Motor neuron (in vitro differentiated cells): ENCODE results near the gene EIF2S3B. TPM values are rescaled to one million over a fixed set of nuclear protein-coding genes. Genes with fewer than 3 reads are reported as not detected.

Experiments
- ATAC-seq, 8 experiments: fragments of 200-7000 bp; cut with Tn5 transposase; replicated peaks in 6 of 8; 2 replicates each; pipeline ENCODE4 v1.8.0; 2021; ENCODE audit warnings: mild to moderate bottlenecking in 8 of 8, moderate library complexity in 8 of 8
- H3K27ac ChIP-seq, 2 donors: fragments of 250-450 bp; sonication (Bioruptor Pico); 2 replicates each; pipeline ENCODE4 v1.9.0; 2021; ENCODE audit warnings: antibody characterized with exemption in 2 of 2, mild to moderate bottlenecking in 2 of 2, moderate library complexity in 1 of 2
- H3K4me1 ChIP-seq, 2 donors: fragments of 250-450 bp; sonication (Bioruptor Pico); replicated peaks in 1 of 2; 2 replicates each; pipeline ENCODE4 v1.6.1; 2021; ENCODE audit warnings: antibody characterized with exemption in 2 of 2, mild to moderate bottlenecking in 2 of 2, moderate library complexity in 1 of 2
- H3K4me3 ChIP-seq, 5 donors: fragments of 250-450 bp; sonication (Bioruptor Pico); 2 replicates each; pipeline ENCODE4 v1.9.0; 2021; ENCODE audit warnings: antibody characterized with exemption in 5 of 5, mild to moderate bottlenecking in 5 of 5, moderate library complexity in 4 of 5
- WGBS, 10 experiments: fragments of 450-650 bp; shearing (Covaris generic); methylation state at CpG; one replicate each; pipeline ENCODE4 v1.0.0; 2022; 5-methylcytosine and 5-hydroxymethylcytosine counted together
- in situ Hi-C, 9 experiments: fragments of 400-800 bp; cut with MboI; loops; one replicate each; pipeline ENCODE4 v1.15.0; 2021; ENCODE audit warnings: low sequenced_read_pairs in 9 of 9, low pct_unique_long_range_greater_than_20kb in 2 of 9; ENCODE audit not compliant: unreplicated experiment in 9 of 9
- total RNA-seq, 8 experiments: library from RNA; unstranded; fragments of 300-600 nt; gene quantifications; 2 replicates each; pipeline versions ENCODE4 v1.2.3 to v1.2.4, GENCODE V29; 2022

EIF2S3B gene
- total RNA-seq, 8 experiments from 2014 or later, result 1.1 to 8.5 (median 1.7) TPM

- no peak overlapping the region for H3K27ac ChIP-seq
- 38 to 100% (median 80%) methylated on average over 3 to 4 of the region's 4 CpGs for WGBS, 10 experiments
- in situ Hi-C loops, result no loop called here
- H3K4me3 ChIP-seq, result no peak overlapping the region
- no peaks in the 10 kb centered on the region for H3K4me1 ChIP-seq
- ATAC-seq, result no peak
Observed at GRCh38 chr12:10512798-10513197, 7.1 kb downstream of the EIF2S3B start.

GRCh38 chr12:10521555-10521954 lies 15.9 kb downstream of the EIF2S3B start:
- H3K27ac ChIP-seq, result no peak overlapping the region
- no peak overlapping the region for H3K4me3 ChIP-seq
- no peak for ATAC-seq
- H3K4me1 ChIP-seq, result no peaks in the 10 kb centered on the region
- WGBS, 10 experiments, result 33 to 97% (median 77%) methylated on average over 1 to 2 of the region's 2 CpGs; no CpG with 5 or more reads in 1 of the 10 experiments
- in situ Hi-C loops, result no loop called here

GRCh38 chr12:10528174-10528953 lies 22.7 kb downstream of the EIF2S3B start:
- WGBS, 10 experiments, result 27 to 100% (median 68%) methylated on average over 1 to 2 of the region's 2 CpGs; no CpG with 5 or more reads in 2 of the 10 experiments
- no peak overlapping the region for H3K4me3 ChIP-seq
- H3K4me1 ChIP-seq, result no peaks in the 10 kb centered on the region
- H3K27ac ChIP-seq, result no peak overlapping the region
- in situ Hi-C loops, result no loop called here
- ATAC-seq, result no peak

GRCh38 chr12:10529603-10530002 lies 23.9 kb downstream of the EIF2S3B start:
- no peak for ATAC-seq
- WGBS, 10 experiments, result 54 to 100% (median 91%) methylated on average over 1 to 3 of the region's 3 CpGs
- H3K27ac ChIP-seq, result no peak overlapping the region
- in situ Hi-C loops, result no loop called here
- no peaks in the 10 kb centered on the region for H3K4me1 ChIP-seq
- H3K4me3 ChIP-seq, result no peak overlapping the region

GRCh38 chr12:10537721-10538120 lies 32.0 kb downstream of the EIF2S3B start:
- Histone ChIP-seq H3K4me1 (no peaks in the 10 kb centered on the region), H3K27ac (no peak overlapping the region), H3K4me3 (no peak overlapping the region)
- in situ Hi-C loops, result no loop called here
- 29 to 78% (median 75%) methylated on average over 1 to 3 of the region's 3 CpGs; no CpG with 5 or more reads in 6 of the 10 experiments for WGBS, 10 experiments
- no peak for ATAC-seq

GRCh38 chr12:10540776-10541205 lies 35.1 kb downstream of the EIF2S3B start:
- ATAC-seq, result peak in 2 of 8 experiments; percentile 92 to 96
- Histone ChIP-seq H3K4me1 (no peaks in the 10 kb centered on the region), H3K27ac (no peak overlapping the region), H3K4me3 (no peak overlapping the region)
- 0 to 100% (median 78%) methylated on average over 1 to 2 of the region's 2 CpGs; no CpG with 5 or more reads in 2 of the 10 experiments for WGBS, 10 experiments
- in situ Hi-C loops, result no loop called here

- H3K4me3 ChIP-seq, result no peak overlapping the region
- 64 to 100% (median 84%) methylated on average over 2 to 6 of the region's 7 CpGs; no CpG with 5 or more reads in 3 of the 10 experiments for WGBS, 10 experiments
- no peaks in the 10 kb centered on the region for H3K4me1 ChIP-seq
- ATAC-seq, result no peak
- in situ Hi-C loops, result no loop called here
- H3K27ac ChIP-seq, result no peak overlapping the region
Observed at GRCh38 chr12:10543499-10543898, 37.8 kb downstream of the EIF2S3B start.

GRCh38 chr12:10551375-10551774 lies 45.7 kb downstream of the EIF2S3B start:
- in situ Hi-C loops, result loop anchor here in 5 of 9 experiments (25.0 kb wide), 2 partner anchors 189 to 314 kb away; no protein-coding TSS in a partner anchor
- Histone ChIP-seq H3K4me3 (no peak overlapping the region), H3K27ac (no peak overlapping the region), H3K4me1 (no peaks in the 10 kb centered on the region)
- WGBS, 10 experiments, result 84 to 100% (median 96%) methylated on average over 2 to 11 of the region's 25 CpGs; no CpG with 5 or more reads in 5 of the 10 experiments
- ATAC-seq, result no peak

GRCh38 chr12:10553148-10553547 lies 47.5 kb downstream of the EIF2S3B start:
- in situ Hi-C loops, result loop anchor here in 5 of 9 experiments (25.0 kb wide), 2 partner anchors 191 to 316 kb away; no protein-coding TSS in a partner anchor
- Histone ChIP-seq H3K4me3 (no peak overlapping the region), H3K4me1 (no peaks in the 10 kb centered on the region), H3K27ac (no peak overlapping the region)
- ATAC-seq, result no peak
- WGBS, 10 experiments, result 50 to 100% (median 80%) methylated on average over 1 of the region's 1 CpG; no CpG with 5 or more reads in 4 of the 10 experiments

- peak in 1 of 8 experiments; percentile 91 for ATAC-seq
- in situ Hi-C loops, result loop anchor here in 5 of 9 experiments (25.0 kb wide), 2 partner anchors 192 to 317 kb away; no protein-coding TSS in a partner anchor
- WGBS, 10 experiments, result 20 to 100% (median 75%) methylated on average over 1 to 6 of the region's 6 CpGs; no CpG with 5 or more reads in 3 of the 10 experiments
- Histone ChIP-seq H3K4me1 (no peaks in the 10 kb centered on the region), H3K4me3 (no peak overlapping the region), H3K27ac (no peak overlapping the region)
Observed at GRCh38 chr12:10554228-10554755, 48.6 kb downstream of the EIF2S3B start.

GRCh38 chr12:10554756-10555481 lies 49.2 kb downstream of the EIF2S3B start:
- Histone ChIP-seq H3K4me1 (no peaks in the 10 kb centered on the region), H3K27ac (no peak overlapping the region), H3K4me3 (no peak overlapping the region)
- ATAC-seq, result peak in 1 of 8 experiments; percentile 18
- WGBS, 10 experiments, result 67 to 100% (median 93%) methylated on average over 1 to 7 of the region's 7 CpGs; no CpG with 5 or more reads in 1 of the 10 experiments
- in situ Hi-C loops, result loop anchor here in 5 of 9 experiments (25.0 kb wide), 2 partner anchors 193 to 318 kb away; no protein-coding TSS in a partner anchor

- no peaks in the 10 kb centered on the region for H3K4me1 ChIP-seq
- H3K4me3 ChIP-seq, result no peak overlapping the region
- 82 to 100% (median 89%) methylated on average over 1 to 6 of the region's 6 CpGs; no CpG with 5 or more reads in 1 of the 10 experiments for WGBS, 10 experiments
- in situ Hi-C loops, result loop anchor here in 5 of 9 experiments (25.0 kb wide), 2 partner anchors 195 to 320 kb away; no protein-coding TSS in a partner anchor
- ATAC-seq, result no peak
- H3K27ac ChIP-seq, result no peak overlapping the region
Observed at GRCh38 chr12:10557329-10557728, 51.6 kb downstream of the EIF2S3B start.
